K562 (cell line): Measurements from ENCODE around the gene TRIM27. TPM values are rescaled to one million over a fixed set of nuclear protein-coding genes. Genes with fewer than 3 reads are reported as not detected.
A peak's percentile ranks its signal among the peaks of the same experiment; 100 is the strongest.

Experiments
- BACH1 ChIP-seq: fragments of 200-800 bp; sonication (Bioruptor generic); IDR thresholded peaks from 2 replicates; pipeline ENCODE4 v1.6.1; 2016; ENCODE audit warnings: missing genetic modification characterization, missing compliant biosample characterization
- BRCA1 ChIP-seq, 2 experiments: fragments of 450-650 bp in 1 of 2; sonication (generic) in 1 of 2; formaldehyde crosslinking in 1 of 2; IDR thresholded peaks; 2 replicates each; pipeline versions ENCODE4 v1.5.0 to v1.6.1; 2017 to 2020; ENCODE audit warnings: mild to moderate bottlenecking in 1 of 2, missing genetic modification reagents in 1 of 2
- CBFA2T3 ChIP-seq: fragments of 450-650 bp; IDR thresholded peaks from 2 replicates; pipeline ENCODE4 v1.6.1; 2017
- FOXM1 ChIP-seq, 2 experiments: fragments of 450-650 bp in 1 of 2; sonication (generic) in 1 of 2; formaldehyde crosslinking in 1 of 2; IDR thresholded peaks; 2 replicates each; pipeline versions ENCODE4 v1.6.1 to v1.9.0; 2017 to 2022; ENCODE audit warnings: low read depth in 2 of 2, mild to moderate bottlenecking in 2 of 2, missing genetic modification reagents in 1 of 2, moderate library complexity in 1 of 2
- HBP1 ChIP-seq: fragments of 450-650 bp; formaldehyde crosslinking; IDR thresholded peaks from 2 replicates; pipeline ENCODE4 v1.4.0; 2022; ENCODE audit warnings: missing genetic modification characterization
- MYBL2 ChIP-seq, 2 experiments: fragments of 450-650 bp in 1 of 2; sonication (generic) in 1 of 2; formaldehyde crosslinking in 1 of 2; IDR thresholded peaks; 2 replicates each; pipeline versions ENCODE4 v1.6.1 to v1.8.1; 2017 to 2022; ENCODE audit warnings: borderline replicate concordance in 1 of 2, inconsistent platforms in 1 of 2, low read depth in 1 of 2, mild to moderate bottlenecking in 1 of 2, missing genetic modification reagents in 1 of 2, moderate library complexity in 1 of 2
- NFIC ChIP-seq: fragments of 450-650 bp; IDR thresholded peaks from 2 replicates; pipeline ENCODE4 v1.6.1; 2017; ENCODE audit warnings: mild to moderate bottlenecking, inconsistent platforms
- TAF15 ChIP-seq: fragments of 200-400 bp; formaldehyde crosslinking; IDR thresholded peaks from 2 replicates; pipeline ENCODE4 v1.6.1; 2017; ENCODE audit warnings: mild to moderate bottlenecking, low read depth, low read length, moderate library complexity
- TCFL5 ChIP-seq: fragments of 250-450 bp; sonication (Bioruptor Pico); conservative IDR thresholded peaks from 2 replicates; pipeline ENCODE4 v1.6.1; 2021; ENCODE audit warnings: mild to moderate bottlenecking, moderate library complexity, matching md5 sums
- ZEB2 ChIP-seq: fragments of 450-650 bp; IDR thresholded peaks from 2 replicates; pipeline ENCODE4 v1.6.1; 2016
- ZKSCAN8 ChIP-seq: fragments of 200-800 bp; sonication (Bioruptor generic); IDR thresholded peaks from 2 replicates; pipeline ENCODE4 v1.6.1; 2016; ENCODE audit warnings: missing genetic modification characterization, missing compliant biosample characterization
- ZNF561 ChIP-seq: fragments of 450-650 bp; formaldehyde crosslinking; conservative IDR thresholded peaks from 2 replicates; pipeline ENCODE4 v1.4.0; 2020; ENCODE audit warnings: mild to moderate bottlenecking, moderate library complexity
- ZNF586 ChIP-seq: fragments of 450-650 bp; formaldehyde crosslinking; conservative IDR thresholded peaks from 2 replicates; pipeline ENCODE4 v1.4.0; 2020; ENCODE audit warnings: mild to moderate bottlenecking, moderate library complexity
- polyA plus RNA-seq, 8 experiments: library from polyadenylated mRNA; depleted of rRNA in 4 of 8; stranded (reverse) in 5 of 8; unstranded in 3 of 8; fragments of >200 nt; fragmentation: Nextera tagmentation in 2 of 8; fragmentation: Illumina TruSeq in 1 of 8; extraction: Ambion mirVana in 2 of 8; extraction: Trizol in 1 of 8; gene quantifications; 2 replicates each; pipeline versions ENCODE4 v1.2.1 to v1.2.3, GENCODE V29; 2011 to 2014; ENCODE audit warnings: inconsistent platforms in 1 of 8, missing spikeins in 1 of 8
- total RNA-seq, 7 experiments: library from RNA; depleted of rRNA in 6 of 7; stranded (reverse); fragments of >200 nt in 6 of 7; fragmentation: Illumina TruSeq in 2 of 7; extraction: Trizol in 2 of 7; gene quantifications; 2 replicates each; pipeline versions ENCODE4 v1.2.1 to v1.2.3, GENCODE V29; 2011 to 2021; ENCODE audit warnings: low replicate concordance in 1 of 7
- TF ChIP-seq, protein P1 (sequence below): fragments of 150-350 bp; conservative IDR thresholded peaks from 2 replicates; pipeline ENCODE4 v1.6.1; 2014; ENCODE audit warnings: low read length
- TF ChIP-seq, protein P2 (sequence below), 2 experiments: IDR thresholded peaks in 1 of 2; conservative IDR thresholded peaks in 1 of 2; 2 replicates each; pipeline ENCODE4 v1.6.1; 2016; ENCODE audit warnings: low read depth in 2 of 2, mild to moderate bottlenecking in 1 of 2, missing compliant biosample characterization in 1 of 2, missing genetic modification characterization in 1 of 2, moderate library complexity in 1 of 2

TRIM27 gene
- total and polyA plus RNA-seq, 9 of the 15 experiments (the other 6 are each of a cell fraction or from before 2014, with no cell fraction given): 37.7 to 235 (median 122) TPM

- TF ChIP-seq NFIC (peak; percentile 80), HBP1 (CRISPR knock-in tag) (no peak), MYBL2 (IDR thresholded peaks at IDR 0.05; ENCODE audit: low read depth) (no peak; the same call in 1 of the 2 replicates), MYBL2 (CRISPR knock-in tag; IDR thresholded peaks at IDR 0.05; ENCODE audit: borderline replicate concordance) (no peak), TAF15 (no peak), ZNF586 (CRISPR knock-in tag) (no peak), ZEB2 (no peak; the same call in 1 of the 2 replicates), ZNF561 (CRISPR knock-in tag) (no peak), BACH1 (tag) (no peak), TCFL5 (CRISPR knock-in tag) (no peak), CBFA2T3 (no peak), FOXM1 (IDR thresholded peaks at IDR 0.05; ENCODE audit: low read depth) (peak; percentile 57; the same call in 1 of the 2 replicates), FOXM1 (CRISPR knock-in tag; IDR thresholded peaks at IDR 0.05; ENCODE audit: low read depth) (no peak), ZKSCAN8 (CRISPR knock-in tag) (peak; percentile 69; the same call in 1 of the 2 replicates), BRCA1 (IDR thresholded peaks at IDR 0.05) (no peak), BRCA1 (CRISPR knock-in tag; IDR thresholded peaks at IDR 0.05) (no peak)
- TF ChIP-seq, protein P1, sequence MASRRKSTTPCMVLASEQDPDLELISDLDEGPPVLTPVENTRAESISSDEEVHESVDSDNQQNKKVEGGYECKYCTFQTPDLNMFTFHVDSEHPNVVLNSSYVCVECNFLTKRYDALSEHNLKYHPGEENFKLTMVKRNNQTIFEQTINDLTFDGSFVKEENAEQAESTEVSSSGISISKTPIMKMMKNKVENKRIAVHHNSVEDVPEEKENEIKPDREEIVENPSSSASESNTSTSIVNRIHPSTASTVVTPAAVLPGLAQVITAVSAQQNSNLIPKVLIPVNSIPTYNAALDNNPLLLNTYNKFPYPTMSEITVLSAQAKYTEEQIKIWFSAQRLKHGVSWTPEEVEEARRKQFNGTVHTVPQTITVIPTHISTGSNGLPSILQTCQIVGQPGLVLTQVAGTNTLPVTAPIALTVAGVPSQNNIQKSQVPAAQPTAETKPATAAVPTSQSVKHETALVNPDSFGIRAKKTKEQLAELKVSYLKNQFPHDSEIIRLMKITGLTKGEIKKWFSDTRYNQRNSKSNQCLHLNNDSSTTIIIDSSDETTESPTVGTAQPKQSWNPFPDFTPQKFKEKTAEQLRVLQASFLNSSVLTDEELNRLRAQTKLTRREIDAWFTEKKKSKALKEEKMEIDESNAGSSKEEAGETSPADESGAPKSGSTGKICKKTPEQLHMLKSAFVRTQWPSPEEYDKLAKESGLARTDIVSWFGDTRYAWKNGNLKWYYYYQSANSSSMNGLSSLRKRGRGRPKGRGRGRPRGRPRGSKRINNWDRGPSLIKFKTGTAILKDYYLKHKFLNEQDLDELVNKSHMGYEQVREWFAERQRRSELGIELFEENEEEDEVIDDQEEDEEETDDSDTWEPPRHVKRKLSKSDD: no peak
- TF ChIP-seq, protein P2, sequence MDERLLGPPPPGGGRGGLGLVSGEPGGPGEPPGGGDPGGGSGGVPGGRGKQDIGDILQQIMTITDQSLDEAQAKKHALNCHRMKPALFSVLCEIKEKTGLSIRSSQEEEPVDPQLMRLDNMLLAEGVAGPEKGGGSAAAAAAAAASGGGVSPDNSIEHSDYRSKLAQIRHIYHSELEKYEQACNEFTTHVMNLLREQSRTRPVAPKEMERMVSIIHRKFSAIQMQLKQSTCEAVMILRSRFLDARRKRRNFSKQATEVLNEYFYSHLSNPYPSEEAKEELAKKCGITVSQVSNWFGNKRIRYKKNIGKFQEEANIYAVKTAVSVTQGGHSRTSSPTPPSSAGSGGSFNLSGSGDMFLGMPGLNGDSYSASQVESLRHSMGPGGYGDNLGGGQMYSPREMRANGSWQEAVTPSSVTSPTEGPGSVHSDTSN (CRISPR knock-in tag; IDR thresholded peaks at IDR 0.05; ENCODE audit: low read depth): no peak
- TF ChIP-seq, protein P2 (tag; conservative IDR thresholded peaks at IDR 0.05; ENCODE audit: low read depth): peak; percentile 87
Measured at GRCh38 chr6:28880894-28881780, 42.6 kb downstream of the TRIM27 start (continued).
